OCI-LY1 (cell line): ENCODE measurements around the gene SPOUT1.
"Not testable (repeated sequence)": the region's sequence is repeated elsewhere in the genome, so short reads cannot be mapped to it uniquely, and the experiment has no call there.

Experiments
- CTCF ChIP-seq: fragments of 200-600 bp; sonication (generic), shearing (Covaris generic); IDR thresholded peaks from 2 replicates; pipeline ENCODE4 v1.5.1; 2017; ENCODE audit warnings: mild to moderate bottlenecking, antibody characterized with exemption, low read length, moderate library complexity, mixed read lengths
- EZH2 ChIP-seq: fragments of 200-600 bp; sonication (generic), shearing (Covaris generic); IDR thresholded peaks from 2 replicates; pipeline ENCODE4 v1.8.0; 2017; ENCODE audit warnings: borderline replicate concordance, mixed run types, mild to moderate bottlenecking, antibody characterized with exemption, low read length, moderate library complexity, mixed read lengths

DNA sequence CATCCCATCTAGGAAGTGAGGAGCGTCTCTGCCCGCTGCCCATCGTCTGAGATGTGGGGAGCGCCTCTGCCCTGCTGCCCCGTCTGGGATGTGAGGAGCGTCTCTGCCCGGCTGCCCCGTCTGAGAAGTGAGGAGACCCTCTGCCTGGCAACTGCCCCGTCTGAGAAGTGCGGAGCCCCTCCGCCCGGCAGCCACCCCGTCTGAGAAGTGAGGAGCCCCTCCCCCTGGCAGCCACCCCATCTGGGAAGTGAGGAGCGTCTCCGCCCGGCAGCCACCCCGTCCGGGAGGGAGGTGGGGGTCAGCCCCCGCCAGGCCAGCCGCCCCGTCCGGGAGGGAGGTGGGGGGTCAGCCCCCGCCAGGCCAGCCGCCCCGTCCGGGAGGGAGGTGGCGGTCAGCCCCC lies 49.5 kb downstream of the SPOUT1 start:
- not testable (repeated sequence) for TF ChIP-seq CTCF, EZH2
